ENCODE measurements around the gene OSBPL7. TPM values are rescaled to one million over a fixed set of nuclear protein-coding genes. Genes with fewer than 3 reads are reported as not detected.

Gene OSBPL7
- total and polyA plus RNA-seq, 4 donors, result 8.9 to 21.1 (median 15.4) TPM

- H3K4me3 ChIP-seq (ENCODE audit: low read length in 2 of 2), result no peak overlapping the region
- no peaks in the 10 kb centered on the region for H3K4me1 ChIP-seq (ENCODE audit: control insufficient read depth in 1 of 2, insufficient read depth in 2 of 2, low read length in 2 of 2)
- H3K36me3 ChIP-seq (ENCODE audit: control insufficient read depth in 1 of 2, insufficient read depth in 2 of 2, low read length in 1 of 2), result no peaks in the 10 kb centered on the region
- DNase-seq (no peak), ATAC-seq (ENCODE audit: low FRiP score) (no peak)
- WGBS, 2 donors, result 81 to 87% methylated on average over 15 to 16 of the region's 16 CpGs
- H3K27me3 ChIP-seq (ENCODE audit: control insufficient read depth in 1 of 2, insufficient read depth in 2 of 2, low read length in 1 of 2), result no peaks in the 10 kb centered on the region
- no peak overlapping the region for H3K27ac ChIP-seq (ENCODE audit: low read depth in 1 of 2, low read length in 2 of 2)
- intact Hi-C loops (cut with DNase I), result loop anchor here (10.0 kb wide), 1 partner anchor 111 kb away; the partner anchor contains the start of gene TBKBP1 (in 2 of the 2)
- no peaks in the 10 kb centered on the region for H3K9me3 ChIP-seq (ENCODE audit: control insufficient read depth, low read length)
Observed at GRCh38 chr17:47806026-47806912, 15.3 kb downstream of the OSBPL7 start.

- WGBS, 2 donors, result 74 to 80% methylated on average over 3 of the region's 3 CpGs
- no peaks in the 10 kb centered on the region for H3K9me3 ChIP-seq (ENCODE audit: control insufficient read depth, low read length)
- no peaks in the 10 kb centered on the region for H3K36me3 ChIP-seq (ENCODE audit: control insufficient read depth in 1 of 2, insufficient read depth in 2 of 2, low read length in 1 of 2)
- DNase-seq (no peak), ATAC-seq (ENCODE audit: low FRiP score) (no peak)
- H3K27me3 ChIP-seq (ENCODE audit: control insufficient read depth in 1 of 2, insufficient read depth in 2 of 2, low read length in 1 of 2), result no peaks in the 10 kb centered on the region
- H3K4me3 ChIP-seq (ENCODE audit: low read length in 2 of 2), result no peak overlapping the region
- intact Hi-C loops (cut with DNase I), result loop anchor here (10.0 kb wide), 1 partner anchor 110 kb away; the partner anchor contains the start of gene TBKBP1 (in 2 of the 2)
- no peak overlapping the region for H3K27ac ChIP-seq (ENCODE audit: low read depth in 1 of 2, low read length in 2 of 2)
- H3K4me1 ChIP-seq (ENCODE audit: control insufficient read depth in 1 of 2, insufficient read depth in 2 of 2, low read length in 2 of 2), result no peaks in the 10 kb centered on the region
Observed at GRCh38 chr17:47804461-47804860, 17.1 kb downstream of the OSBPL7 start.

GRCh38 chr17:47803751-47804150, 17.8 kb downstream of the OSBPL7 start:
- intact Hi-C loops (cut with DNase I), result loop anchor here (10.0 kb wide), 1 partner anchor 109 kb away; the partner anchor contains the start of gene TBKBP1 (in 2 of the 2)
- no peaks in the 10 kb centered on the region for H3K36me3 ChIP-seq (ENCODE audit: control insufficient read depth in 1 of 2, insufficient read depth in 2 of 2, low read length in 1 of 2)
- no peaks in the 10 kb centered on the region for H3K9me3 ChIP-seq (ENCODE audit: control insufficient read depth, low read length)
- no peak for ATAC-seq (ENCODE audit: low FRiP score)
- WGBS, 2 donors, result 80 to 82% methylated on average over 6 of the region's 6 CpGs
- no peaks in the 10 kb centered on the region for H3K4me1 ChIP-seq (ENCODE audit: control insufficient read depth in 1 of 2, insufficient read depth in 2 of 2, low read length in 2 of 2)
- no peak overlapping the region for H3K4me3 ChIP-seq (ENCODE audit: low read length in 2 of 2)
- DNase-seq, result peak in 1 of 2 donors; percentile 2
- no peak overlapping the region for H3K27ac ChIP-seq (ENCODE audit: low read depth in 1 of 2, low read length in 2 of 2)
- no peaks in the 10 kb centered on the region for H3K27me3 ChIP-seq (ENCODE audit: control insufficient read depth in 1 of 2, insufficient read depth in 2 of 2, low read length in 1 of 2)

GRCh38 chr17:47803201-47803600, 18.4 kb downstream of the OSBPL7 start:
- intact Hi-C loops (cut with DNase I), result loop anchor here (10.0 kb wide), 1 partner anchor 108 kb away; the partner anchor contains the start of gene TBKBP1 (in 2 of the 2)
- Histone ChIP-seq H3K4me3 (ENCODE audit: low read length in 2 of 2) (no peak overlapping the region), H3K27me3 (ENCODE audit: control insufficient read depth in 1 of 2, insufficient read depth in 2 of 2, low read length in 1 of 2) (no peaks in the 10 kb centered on the region), H3K4me1 (ENCODE audit: control insufficient read depth in 1 of 2, insufficient read depth in 2 of 2, low read length in 2 of 2) (no peaks in the 10 kb centered on the region), H3K27ac (ENCODE audit: low read depth in 1 of 2, low read length in 2 of 2) (no peak overlapping the region), H3K36me3 (ENCODE audit: control insufficient read depth in 1 of 2, insufficient read depth in 2 of 2, low read length in 1 of 2) (no peaks in the 10 kb centered on the region), H3K9me3 (ENCODE audit: control insufficient read depth, low read length) (no peaks in the 10 kb centered on the region)
- WGBS, 2 donors, result 63 to 75% methylated on average over 5 of the region's 5 CpGs
- DNase-seq, result peak in 1 of 2 donors; percentile 13
- ATAC-seq (ENCODE audit: low FRiP score), result no peak

- H3K4me1 ChIP-seq (ENCODE audit: control insufficient read depth in 1 of 2, insufficient read depth in 2 of 2, low read length in 2 of 2), result no peaks in the 10 kb centered on the region
- DNase-seq (peak in 1 of 2 donors; percentile 46), ATAC-seq (ENCODE audit: low FRiP score) (peak; percentile 12)
- H3K36me3 ChIP-seq (ENCODE audit: control insufficient read depth in 1 of 2, insufficient read depth in 2 of 2, low read length in 1 of 2), result no peaks in the 10 kb centered on the region
- H3K27me3 ChIP-seq (ENCODE audit: control insufficient read depth in 1 of 2, insufficient read depth in 2 of 2, low read length in 1 of 2), result no peaks in the 10 kb centered on the region
- 37 to 38% methylated on average over 9 of the region's 9 CpGs for WGBS, 2 donors
- H3K9me3 ChIP-seq (ENCODE audit: control insufficient read depth, low read length), result no peaks in the 10 kb centered on the region
- H3K27ac ChIP-seq (ENCODE audit: low read depth in 1 of 2, low read length in 2 of 2), result no peak overlapping the region
- H3K4me3 ChIP-seq (ENCODE audit: low read length in 2 of 2), result no peak overlapping the region
- intact Hi-C loops (cut with DNase I), result loop anchor here (10.0 kb wide), 1 partner anchor 108 kb away; the partner anchor contains the start of gene TBKBP1 (in 2 of the 2)
Observed at GRCh38 chr17:47802341-47803022, 19.1 kb downstream of the OSBPL7 start.

GRCh38 chr17:47801906-47802305, 19.7 kb downstream of the OSBPL7 start:
- WGBS, 2 donors, result 45 to 56% methylated on average over 6 of the region's 6 CpGs
- intact Hi-C loops (cut with DNase I), result loop anchor here (10.0 kb wide), 1 partner anchor 107 kb away; the partner anchor contains the start of gene TBKBP1 (in 2 of the 2)
- no peaks in the 10 kb centered on the region for H3K36me3 ChIP-seq (ENCODE audit: control insufficient read depth in 1 of 2, insufficient read depth in 2 of 2, low read length in 1 of 2)
- no peak for ATAC-seq (ENCODE audit: low FRiP score)
- H3K27me3 ChIP-seq (ENCODE audit: control insufficient read depth in 1 of 2, insufficient read depth in 2 of 2, low read length in 1 of 2), result no peaks in the 10 kb centered on the region
- no peaks in the 10 kb centered on the region for H3K9me3 ChIP-seq (ENCODE audit: control insufficient read depth, low read length)
- H3K27ac ChIP-seq (ENCODE audit: low read depth in 1 of 2, low read length in 2 of 2), result no peak overlapping the region
- no peak overlapping the region for H3K4me3 ChIP-seq (ENCODE audit: low read length in 2 of 2)
- peak in 1 of 2 donors; percentile 15 for DNase-seq
- H3K4me1 ChIP-seq (ENCODE audit: control insufficient read depth in 1 of 2, insufficient read depth in 2 of 2, low read length in 2 of 2), result no peaks in the 10 kb centered on the region

GRCh38 chr17:47801176-47801765, 20.3 kb downstream of the OSBPL7 start:
- Histone ChIP-seq H3K27me3 (ENCODE audit: control insufficient read depth in 1 of 2, insufficient read depth in 2 of 2, low read length in 1 of 2) (no peaks in the 10 kb centered on the region), H3K4me1 (ENCODE audit: control insufficient read depth in 1 of 2, insufficient read depth in 2 of 2, low read length in 2 of 2) (no peaks in the 10 kb centered on the region), H3K36me3 (ENCODE audit: control insufficient read depth in 1 of 2, insufficient read depth in 2 of 2, low read length in 1 of 2) (no peaks in the 10 kb centered on the region), H3K27ac (ENCODE audit: low read depth in 1 of 2, low read length in 2 of 2) (no peak overlapping the region), H3K9me3 (ENCODE audit: control insufficient read depth, low read length) (no peaks in the 10 kb centered on the region), H3K4me3 (ENCODE audit: low read length in 2 of 2) (no peak overlapping the region)
- 80 to 85% methylated on average over 4 of the region's 4 CpGs for WGBS, 2 donors
- intact Hi-C loops (cut with DNase I), result loop anchor here (10.0 kb wide), 1 partner anchor 106 kb away; the partner anchor contains the start of gene TBKBP1 (in 2 of the 2)
- DNase-seq, result peak in 1 of 2 donors; percentile 18
- ATAC-seq (ENCODE audit: low FRiP score), result no peak

GRCh38 chr17:47800686-47801085, 20.9 kb downstream of the OSBPL7 start:
- intact Hi-C loops (cut with DNase I), result loop anchor here (10.0 kb wide), 1 partner anchor 106 kb away; the partner anchor contains the start of gene TBKBP1 (in 2 of the 2)
- Histone ChIP-seq H3K27me3 (ENCODE audit: control insufficient read depth in 1 of 2, insufficient read depth in 2 of 2, low read length in 1 of 2) (no peaks in the 10 kb centered on the region), H3K4me3 (ENCODE audit: low read length in 2 of 2) (no peak overlapping the region), H3K4me1 (ENCODE audit: control insufficient read depth in 1 of 2, insufficient read depth in 2 of 2, low read length in 2 of 2) (no peaks in the 10 kb centered on the region), H3K9me3 (ENCODE audit: control insufficient read depth, low read length) (no peaks in the 10 kb centered on the region), H3K36me3 (ENCODE audit: control insufficient read depth in 1 of 2, insufficient read depth in 2 of 2, low read length in 1 of 2) (no peaks in the 10 kb centered on the region), H3K27ac (ENCODE audit: low read depth in 1 of 2, low read length in 2 of 2) (no peak overlapping the region)
- WGBS, 2 donors, result 83% methylated on average over 10 to 12 of the region's 12 CpGs
- DNase-seq, result no peak
- ATAC-seq (ENCODE audit: low FRiP score), result no peak
